Suprapubic skin (tissue), 3 donors: Measurements from ENCODE around the gene CACNG8.

ENCODE experiments used
- CTCF ChIP-seq, 2 donors: fragments of 200-600 bp in 1 of 2; fragments of 450-650 bp in 1 of 2; sonication (generic) in 1 of 2; IDR thresholded peaks; one replicate each; pipeline ENCODE4 v1.5.1; 2016 to 2019; ENCODE audit warnings: antibody characterized with exemption in 2 of 2, mild to moderate bottlenecking in 1 of 2, moderate library complexity in 1 of 2
- EP300 ChIP-seq: sonication (generic); formaldehyde crosslinking; IDR thresholded peaks from one replicate; pipeline ENCODE4 v1.6.1; 2017; ENCODE audit warnings: antibody characterized with exemption
- POLR2A ChIP-seq, 2 donors: fragments of 450-650 bp; IDR thresholded peaks; one replicate each; pipeline ENCODE4 v1.6.1; 2017; ENCODE audit warnings: antibody characterized with exemption in 2 of 2, mild to moderate bottlenecking in 2 of 2, moderate library complexity in 2 of 2

DNA sequence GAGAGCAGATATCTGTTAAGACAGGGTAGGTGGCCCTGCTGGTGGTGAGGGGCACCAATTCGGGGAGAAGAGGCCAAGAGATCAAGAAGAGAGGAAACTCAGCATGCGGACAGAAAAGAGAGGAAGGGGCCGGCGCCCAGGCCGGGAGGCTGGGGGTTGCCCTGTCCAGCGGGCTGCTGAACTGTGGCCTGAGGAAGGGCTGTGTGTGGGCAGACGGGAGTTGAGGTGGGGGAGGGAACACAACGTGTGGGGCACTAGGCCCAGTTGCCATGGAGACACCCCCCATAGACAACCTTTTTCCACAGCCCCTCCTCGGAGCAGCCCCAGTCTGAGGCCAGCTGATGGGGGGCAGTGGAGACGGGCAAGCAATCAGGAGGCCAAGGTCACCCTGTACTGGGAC, 2.5 kb upstream of the CACNG8 start:
- TF ChIP-seq CTCF (IDR thresholded peaks at IDR 0.05) (no peak), EP300 (no peak), POLR2A (IDR thresholded peaks at IDR 0.05) (no peak)
